HEK293 (cell line): Measurements from ENCODE around the gene FTO.

Experiments
- CTCF ChIP-seq: fragments of 450-650 bp; formaldehyde crosslinking; IDR thresholded peaks from 2 replicates; pipeline ENCODE4 v1.5.1; 2016; ENCODE audit warnings: missing biosample characterization, missing genetic modification characterization
- ELK4 ChIP-seq: IDR thresholded peaks from 2 replicates; pipeline ENCODE4 v1.6.1; 2011; ENCODE audit warnings: mild to moderate bottlenecking, low read depth, low read length, borderline replicate concordance
- IKZF3 ChIP-seq: fragments of 450-650 bp; IDR thresholded peaks from 2 replicates; pipeline ENCODE4 v1.5.0; 2018; ENCODE audit warnings: missing biosample characterization, mild to moderate bottlenecking, missing genetic modification characterization, moderate library complexity
- KLF17 ChIP-seq: fragments of 450-650 bp; formaldehyde crosslinking; IDR thresholded peaks from 2 replicates; pipeline ENCODE4 v1.5.1; 2016; ENCODE audit warnings: missing biosample characterization, missing genetic modification characterization
- SCRT2 ChIP-seq: fragments of 450-650 bp; formaldehyde crosslinking; IDR thresholded peaks from 2 replicates; pipeline ENCODE4 v1.5.1; 2016; ENCODE audit warnings: missing biosample characterization, missing genetic modification characterization
- SP7 ChIP-seq: fragments of 450-650 bp; formaldehyde crosslinking; IDR thresholded peaks from 2 replicates; pipeline ENCODE4 v1.5.1; 2016; ENCODE audit warnings: missing biosample characterization, missing genetic modification characterization
- TRIM28 ChIP-seq: IDR thresholded peaks from 2 replicates; pipeline ENCODE4 v1.6.1; 2011; ENCODE audit warnings: low read length, control low read depth, borderline replicate concordance
- WT1 ChIP-seq: fragments of 450-650 bp; formaldehyde crosslinking; IDR thresholded peaks from 2 replicates; pipeline ENCODE4 v1.5.1; 2016; ENCODE audit warnings: missing biosample characterization, missing genetic modification characterization
- ZBTB21 ChIP-seq: fragments of 450-650 bp; formaldehyde crosslinking; IDR thresholded peaks from 2 replicates; pipeline ENCODE4 v1.5.1; 2017; ENCODE audit warnings: missing biosample characterization, missing genetic modification characterization
- ZBTB26 ChIP-seq: fragments of 450-650 bp; formaldehyde crosslinking; optimal IDR thresholded peaks from 2 replicates; pipeline ENCODE3; 2016; ENCODE audit warnings: missing biosample characterization, mild to moderate bottlenecking, missing genetic modification characterization
- ZBTB48 ChIP-seq: fragments of 450-650 bp; formaldehyde crosslinking; IDR thresholded peaks from 2 replicates; pipeline ENCODE4 v1.5.1; 2016; ENCODE audit warnings: missing biosample characterization, missing genetic modification characterization
- ZBTB7A ChIP-seq: fragments of 450-650 bp; formaldehyde crosslinking; IDR thresholded peaks from 2 replicates; pipeline ENCODE4 v1.5.1; 2016; ENCODE audit warnings: low read depth, missing biosample characterization, missing genetic modification characterization
- ZBTB8A ChIP-seq: fragments of 450-650 bp; formaldehyde crosslinking; IDR thresholded peaks from 2 replicates; pipeline ENCODE4 v1.5.1; 2016; ENCODE audit warnings: missing biosample characterization, missing genetic modification characterization
- ZEB2 ChIP-seq: fragments of 450-650 bp; formaldehyde crosslinking; IDR thresholded peaks from 2 replicates; pipeline ENCODE4 v1.5.1; 2016; ENCODE audit warnings: missing biosample characterization, missing genetic modification characterization
- ZFP37 ChIP-seq: fragments of 450-650 bp; formaldehyde crosslinking; IDR thresholded peaks from 2 replicates; pipeline ENCODE4 v1.5.1; 2016; ENCODE audit warnings: missing biosample characterization, missing genetic modification characterization
- ZFP69B ChIP-seq: fragments of 450-650 bp; formaldehyde crosslinking; IDR thresholded peaks from 2 replicates; pipeline ENCODE4 v1.5.1; 2016; ENCODE audit warnings: missing biosample characterization, missing genetic modification characterization
- ZNF133 ChIP-seq: fragments of 450-650 bp; formaldehyde crosslinking; IDR thresholded peaks from 2 replicates; pipeline ENCODE4 v1.5.1; 2016; ENCODE audit warnings: missing biosample characterization, missing genetic modification characterization
- ZNF18 ChIP-seq: fragments of 450-650 bp; formaldehyde crosslinking; IDR thresholded peaks from 2 replicates; pipeline ENCODE4 v1.5.1; 2016; ENCODE audit warnings: missing biosample characterization, missing genetic modification characterization
- ZNF2 ChIP-seq: fragments of 450-650 bp; formaldehyde crosslinking; IDR thresholded peaks from 2 replicates; pipeline ENCODE4 v1.5.1; 2016; ENCODE audit warnings: missing biosample characterization, missing genetic modification characterization
- ZNF26 ChIP-seq: fragments of 450-650 bp; formaldehyde crosslinking; IDR thresholded peaks from 2 replicates; pipeline ENCODE4 v1.5.1; 2016; ENCODE audit warnings: missing biosample characterization, missing genetic modification characterization
- ZNF292 ChIP-seq: fragments of 450-650 bp; formaldehyde crosslinking; IDR thresholded peaks from 2 replicates; pipeline ENCODE4 v1.5.1; 2016; ENCODE audit warnings: low read depth, missing biosample characterization, missing genetic modification characterization, borderline replicate concordance
- ZNF404 ChIP-seq: fragments of 450-650 bp; formaldehyde crosslinking; IDR thresholded peaks from 2 replicates; pipeline ENCODE4 v1.5.1; 2017; ENCODE audit warnings: missing biosample characterization, missing genetic modification characterization
- ZNF426 ChIP-seq: fragments of 450-650 bp; formaldehyde crosslinking; IDR thresholded peaks from 2 replicates; pipeline ENCODE4 v1.5.1; 2017; ENCODE audit warnings: missing biosample characterization, missing genetic modification characterization, mild to moderate bottlenecking, inconsistent platforms, moderate library complexity
- ZNF488 ChIP-seq: fragments of 450-650 bp; formaldehyde crosslinking; IDR thresholded peaks from 2 replicates; pipeline ENCODE4 v1.5.1; 2016; ENCODE audit warnings: missing biosample characterization, missing genetic modification characterization
- ZNF530 ChIP-seq: fragments of 450-650 bp; formaldehyde crosslinking; IDR thresholded peaks from 2 replicates; pipeline ENCODE4 v1.5.1; 2016; ENCODE audit warnings: low read depth, missing biosample characterization, missing genetic modification characterization
- ZNF548 ChIP-seq: fragments of 450-650 bp; formaldehyde crosslinking; IDR thresholded peaks from 2 replicates; pipeline ENCODE4 v1.5.1; 2016; ENCODE audit warnings: missing biosample characterization, missing genetic modification characterization
- ZNF560 ChIP-seq: fragments of 450-650 bp; formaldehyde crosslinking; IDR thresholded peaks from 2 replicates; pipeline ENCODE4 v1.5.1; 2017; ENCODE audit warnings: missing biosample characterization, missing genetic modification characterization, borderline replicate concordance
- ZNF621 ChIP-seq: fragments of 450-650 bp; formaldehyde crosslinking; IDR thresholded peaks from 2 replicates; pipeline ENCODE4 v1.5.1; 2017; ENCODE audit warnings: missing biosample characterization, missing genetic modification characterization
- ZNF658 ChIP-seq: fragments of 450-650 bp; formaldehyde crosslinking; IDR thresholded peaks from 2 replicates; pipeline ENCODE4; 2016; ENCODE audit warnings: missing biosample characterization, missing genetic modification characterization
- ZNF677 ChIP-seq: fragments of 450-650 bp; IDR thresholded peaks from 2 replicates; pipeline ENCODE4 v1.5.0; 2018; ENCODE audit warnings: missing biosample characterization, mild to moderate bottlenecking, missing genetic modification characterization, moderate library complexity
- ZNF843 ChIP-seq: fragments of 450-650 bp; formaldehyde crosslinking; IDR thresholded peaks from 2 replicates; pipeline ENCODE4 v1.5.1; 2016; ENCODE audit warnings: missing biosample characterization, missing genetic modification characterization

Gene FTO

GRCh38 chr16:53768593-53768992 is 64.6 kb downstream of the FTO start (continued):
- no peak for TF ChIP-seq ZNF677 (tag by site-specific recombination)
- TF ChIP-seq ZNF560 (tag by site-specific recombination) = no peak
- TF ChIP-seq ZFP69B (tag by site-specific recombination) = 0 out of 2 replicates have a peak, but pooled peaks have one; percentile 27
- TF ChIP-seq ZNF548 (tag by site-specific recombination) = no peak
- TF ChIP-seq ZBTB21 (tag by site-specific recombination) = peak; percentile 49; the same call in 1 of the 2 replicates
- TF ChIP-seq ZNF658 (tag by site-specific recombination) = no peak
- TF ChIP-seq ZNF530 (tag by site-specific recombination) = no peak
- no peak for TF ChIP-seq ZNF2 (tag by site-specific recombination)
- 0 out of 2 replicates have a peak, but pooled peaks have one; percentile 23 for TF ChIP-seq SCRT2 (tag by site-specific recombination)
- TF ChIP-seq TRIM28 = no peak
- TF ChIP-seq ZNF404 (tag by site-specific recombination) = no peak
- peak; percentile 75 for TF ChIP-seq ZNF843 (tag by site-specific recombination)
- peak; percentile 91 for TF ChIP-seq ZEB2
- no peak for TF ChIP-seq ZNF488 (tag by site-specific recombination)
- no peak for TF ChIP-seq ZBTB7A
- no peak for TF ChIP-seq ZBTB48 (tag by site-specific recombination)
- no peak for TF ChIP-seq ZNF292 (tag by site-specific recombination)
- TF ChIP-seq ELK4 = no peak
- TF ChIP-seq SP7 = peak; percentile 73
- peak; percentile 71 for TF ChIP-seq WT1 (tag by site-specific recombination)
- TF ChIP-seq ZNF621 (tag by site-specific recombination) = no peak
- no peak for TF ChIP-seq ZNF133 (tag by site-specific recombination)
- TF ChIP-seq ZBTB8A = no peak
- no peak for TF ChIP-seq ZNF26 (tag by site-specific recombination)
- TF ChIP-seq ZBTB26 = no peak
- peak; percentile 25; the same call in 1 of the 2 replicates for TF ChIP-seq IKZF3 (tag by site-specific recombination)
- TF ChIP-seq KLF17 = no peak; the same call in 1 of the 2 replicates
- no peak for TF ChIP-seq ZFP37 (tag by site-specific recombination)
- TF ChIP-seq ZNF18 (tag by site-specific recombination) = no peak
- no peak for TF ChIP-seq ZNF426
- no peak for TF ChIP-seq CTCF (tag by site-specific recombination)
